HCT116 (cell line): Measurements from ENCODE around the gene VANGL2.

ENCODE experiments used
- CEBPB ChIP-seq: IDR thresholded peaks from 2 replicates; pipeline ENCODE4 v1.6.1; 2012; ENCODE audit warnings: low read depth
- CTCF ChIP-seq, 3 experiments: fragments of 200-600 bp in 1 of 3; sonication (generic) in 1 of 3; IDR thresholded peaks in 2 of 3; conservative IDR thresholded peaks in 1 of 3; 2 replicates each; pipeline ENCODE4 v1.5.1; 2012 to 2017; ENCODE audit warnings: low read depth in 2 of 3, low read length in 2 of 3, antibody characterized with exemption in 1 of 3, borderline replicate concordance in 1 of 3, control low read depth in 1 of 3, mild to moderate bottlenecking in 1 of 3, mixed read lengths in 1 of 3, mixed run types in 1 of 3, moderate library complexity in 1 of 3; ENCODE audit not compliant: insufficient read depth in 1 of 3
- EZH2phosphoT487 ChIP-seq: fragments of 200-600 bp; IDR thresholded peaks from 2 replicates; pipeline ENCODE4 v1.6.1; 2018; ENCODE audit warnings: antibody characterized with exemption, borderline replicate concordance
- JUND ChIP-seq: IDR thresholded peaks from 2 replicates; pipeline ENCODE4 v1.6.1; 2012
- POLR2A ChIP-seq: IDR thresholded peaks from 2 replicates; pipeline ENCODE4 v1.7.0; 2011; ENCODE audit warnings: borderline replicate concordance; ENCODE audit not compliant: insufficient read depth, insufficient read length; ENCODE audit errors: extremely low read depth
- RAD21 ChIP-seq: IDR thresholded peaks from 2 replicates; pipeline ENCODE4 v1.6.1; 2012; ENCODE audit warnings: low read depth, mild to moderate bottlenecking
- SIN3A ChIP-seq: IDR thresholded peaks from 2 replicates; pipeline ENCODE4 v1.6.1; 2012; ENCODE audit warnings: low read depth
- SRF ChIP-seq: IDR thresholded peaks from 2 replicates; pipeline ENCODE4 v1.6.1; 2012; ENCODE audit warnings: low read depth
- YY1 ChIP-seq: IDR thresholded peaks from 2 replicates; pipeline ENCODE4 v1.6.1; 2011; ENCODE audit warnings: low read length, low read depth, moderate library complexity, mild to moderate bottlenecking; ENCODE audit not compliant: insufficient replicate concordance; ENCODE audit errors: extremely low read depth

- TF ChIP-seq CTCF (IDR thresholded peaks at IDR 0.05 in 2 of 3, conservative IDR thresholded peaks at IDR 0.05 in 1 of 3; ENCODE audit: borderline replicate concordance in 1 of 3, insufficient read depth in 1 of 3, low read depth in 2 of 3, low read length in 2 of 3) (no peak), YY1 (no peak), POLR2A (no peak), RAD21 (no peak), EZH2phosphoT487 (no peak), SIN3A (no peak), CEBPB (no peak), JUND (no peak), SRF (no peak)
Measured at GRCh38 chr1:160358073-160358472, 42.3 kb upstream of the VANGL2 start.
